ENCODE results near the gene HNF1A.

- TF ChIP-seq CTCF (conservative IDR thresholded peaks at IDR 0.05; ENCODE audit: low read depth, low read length), result no peak
- no peak for TF ChIP-seq POLR2A (IDR thresholded peaks at IDR 0.05; ENCODE audit: low read depth, low read length)
- TF ChIP-seq MXI1 (IDR thresholded peaks at IDR 0.05; ENCODE audit: borderline replicate concordance, low read depth, low read length), result no peak
- no peak for TF ChIP-seq CEBPB (IDR thresholded peaks at IDR 0.05; ENCODE audit: low read depth, low read length)
- TF ChIP-seq, protein P1, sequence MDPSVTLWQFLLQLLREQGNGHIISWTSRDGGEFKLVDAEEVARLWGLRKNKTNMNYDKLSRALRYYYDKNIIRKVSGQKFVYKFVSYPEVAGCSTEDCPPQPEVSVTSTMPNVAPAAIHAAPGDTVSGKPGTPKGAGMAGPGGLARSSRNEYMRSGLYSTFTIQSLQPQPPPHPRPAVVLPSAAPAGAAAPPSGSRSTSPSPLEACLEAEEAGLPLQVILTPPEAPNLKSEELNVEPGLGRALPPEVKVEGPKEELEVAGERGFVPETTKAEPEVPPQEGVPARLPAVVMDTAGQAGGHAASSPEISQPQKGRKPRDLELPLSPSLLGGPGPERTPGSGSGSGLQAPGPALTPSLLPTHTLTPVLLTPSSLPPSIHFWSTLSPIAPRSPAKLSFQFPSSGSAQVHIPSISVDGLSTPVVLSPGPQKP (IDR thresholded peaks at IDR 0.05; ENCODE audit: borderline replicate concordance, low read depth, low read length), result no peak
- no peak for TF ChIP-seq BHLHE40 (IDR thresholded peaks at IDR 0.05; ENCODE audit: low read depth, low read length)
Observed at GRCh38 chr12:120955232-120955631, 23.1 kb upstream of the HNF1A start.

All from IMR-90 (cell line).